ENCODE data around the gene OR52L1.
"Not testable (repeated sequence)": the region's sequence is repeated elsewhere in the genome, so short reads cannot be mapped to it uniquely, and the experiment has no call there.

The OR52L1 gene

GRCh38 chr11:5986885-5987284, at the start of gene OR52L1:
Gene OR52L1 (minus strand): TSS chr11:5986985. CDS start chr11:5986930, 55 bp downstream.
- no peak for DNase-seq (ENCODE audit: low read depth)

GRCh38 chr11:6030708-6031405, 44.1 kb upstream of the OR52L1 start, which contains the start of gene OR56A1:
Gene OR56A1 (minus strand): TSS chr11:6030758. CDS start chr11:6027692, 3,066 bp downstream.
- no peak for DNase-seq (ENCODE audit: low read depth)

GRCh38 chr11:6027501-6027900, 40.7 kb upstream of the OR52L1 start:
- DNase-seq (ENCODE audit: low read depth) = no peak

GRCh38 chr11:6025056-6025455, 38.3 kb upstream of the OR52L1 start:
- DNase-seq (ENCODE audit: low read depth) = no peak

GRCh38 chr11:6022956-6023355, 36.2 kb upstream of the OR52L1 start:
- DNase-seq (ENCODE audit: low read depth) = no peak

GRCh38 chr11:6013042-6013441, 26.3 kb upstream of the OR52L1 start:
- no peak for DNase-seq (ENCODE audit: low read depth)

GRCh38 chr11:6012035-6012668, 25.4 kb upstream of the OR52L1 start:
- DNase-seq (ENCODE audit: low read depth) = no peak

GRCh38 chr11:6006846-6007245, 20.1 kb upstream of the OR52L1 start, which contains the start of gene OR56A4:
Gene OR56A4 (minus strand): TSS chr11:6006946. CDS start chr11:6002992, 3,954 bp downstream.
- no peak for DNase-seq (ENCODE audit: low read depth)

- DNase-seq (ENCODE audit: low read depth) = no peak
Observed at GRCh38 chr11:6006395-6006794, 19.6 kb upstream of the OR52L1 start.

GRCh38 chr11:6002202-6002699, 15.5 kb upstream of the OR52L1 start:
- DNase-seq (ENCODE audit: low read depth) = no peak

- no peak for DNase-seq (ENCODE audit: low read depth)
Observed at GRCh38 chr11:5994791-5995190, 8.0 kb upstream of the OR52L1 start.

- DNase-seq (ENCODE audit: low read depth) = no peak
Observed at GRCh38 chr11:5992604-5993251, 5.9 kb upstream of the OR52L1 start.

- no peak for DNase-seq (ENCODE audit: low read depth)
Observed at GRCh38 chr11:5992150-5992549, 5.4 kb upstream of the OR52L1 start.

GRCh38 chr11:5989203-5989602, 2.4 kb upstream of the OR52L1 start:
- DNase-seq (ENCODE audit: low read depth) = no peak

GRCh38 chr11:5983443-5983842, 3.3 kb downstream of the OR52L1 start:
- DNase-seq (ENCODE audit: low read depth) = no peak

- no peak for DNase-seq (ENCODE audit: low read depth)
Observed at GRCh38 chr11:5973530-5973929, 13.3 kb downstream of the OR52L1 start.

- DNase-seq (ENCODE audit: low read depth) = no peak
Observed at GRCh38 chr11:5968394-5968793, 18.4 kb downstream of the OR52L1 start, which contains the start of gene OR56A5. Gene OR56A5 (minus strand): TSS chr11:5968494. CDS start chr11:5968494, 0 bp downstream.

GRCh38 chr11:5967708-5968107, 19.1 kb downstream of the OR52L1 start:
- no peak for DNase-seq (ENCODE audit: low read depth)

GRCh38 chr11:5966958-5967357, 19.8 kb downstream of the OR52L1 start:
- DNase-seq (ENCODE audit: low read depth) = no peak

GRCh38 chr11:5960704-5961320, 26.0 kb downstream of the OR52L1 start:
- DNase-seq (ENCODE audit: low read depth) = not testable (repeated sequence)

- no peak for DNase-seq (ENCODE audit: low read depth)
Observed at GRCh38 chr11:5955586-5955985, 31.2 kb downstream of the OR52L1 start.

GRCh38 chr11:5941951-5942350, 44.8 kb downstream of the OR52L1 start, which contains the start of gene OR56A3:
Gene OR56A3 (plus strand): TSS chr11:5942251. CDS start chr11:5947347, 5,096 bp downstream.
- DNase-seq (ENCODE audit: low read depth) = no peak

Data from stimulated activated CD8-positive, alpha-beta memory T cell treated with anti-CD3 and anti-CD28 coated beads, Interleukin-12 subunit alpha, Interleukin-12 subunit beta, amount 100 ng/mL, for 4 hours (primary cell).